ENCODE results near the gene CYP1A2.
A peak's percentile ranks its signal among the peaks of the same experiment; 100 is the strongest.
"Not testable (repeated sequence)": the region's sequence is repeated elsewhere in the genome, so short reads cannot be mapped to it uniquely, and the experiment has no call there.

Gene CYP1A2

DNA sequence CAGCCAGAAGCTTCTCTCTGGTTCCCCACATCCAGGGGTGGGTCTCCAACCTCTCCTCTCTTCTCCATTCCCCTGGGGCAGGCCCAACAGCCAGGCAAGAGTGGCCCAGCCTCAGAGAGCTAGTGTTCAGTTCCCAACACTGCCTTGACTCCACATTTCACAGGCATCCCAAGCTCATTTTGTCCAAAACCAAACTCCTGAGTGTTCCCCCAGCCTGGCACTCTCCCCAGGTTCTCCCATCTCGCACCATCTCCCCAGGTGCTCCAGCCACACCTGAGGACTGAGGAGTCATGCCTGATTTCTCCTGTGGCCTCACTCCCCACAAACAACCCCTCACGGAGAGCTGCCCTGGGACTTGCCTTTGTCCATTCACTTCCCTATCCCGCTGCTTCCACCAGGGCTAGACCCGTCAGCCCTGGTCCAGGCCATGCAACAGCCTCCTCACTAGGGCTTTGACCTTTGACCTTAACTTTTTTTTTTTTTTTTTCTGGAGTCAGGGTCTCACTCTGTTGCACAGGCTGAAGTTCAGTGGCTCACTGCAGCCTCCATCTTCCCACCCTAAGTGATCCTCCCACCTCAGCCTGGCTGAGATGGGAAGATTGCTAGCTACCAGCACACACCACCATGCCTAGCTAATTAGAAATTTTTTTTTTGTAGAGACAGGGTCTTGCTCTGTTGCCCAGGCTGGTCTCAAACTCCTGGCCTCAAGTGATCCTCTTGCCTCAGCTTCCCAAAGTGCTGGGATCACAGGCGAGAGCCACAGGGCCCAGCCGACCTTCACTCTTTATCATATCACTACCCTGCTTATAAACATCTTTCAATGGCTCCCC lies 29.3 kb downstream of the CYP1A2 start:
- no peak for DNase-seq

DNA sequence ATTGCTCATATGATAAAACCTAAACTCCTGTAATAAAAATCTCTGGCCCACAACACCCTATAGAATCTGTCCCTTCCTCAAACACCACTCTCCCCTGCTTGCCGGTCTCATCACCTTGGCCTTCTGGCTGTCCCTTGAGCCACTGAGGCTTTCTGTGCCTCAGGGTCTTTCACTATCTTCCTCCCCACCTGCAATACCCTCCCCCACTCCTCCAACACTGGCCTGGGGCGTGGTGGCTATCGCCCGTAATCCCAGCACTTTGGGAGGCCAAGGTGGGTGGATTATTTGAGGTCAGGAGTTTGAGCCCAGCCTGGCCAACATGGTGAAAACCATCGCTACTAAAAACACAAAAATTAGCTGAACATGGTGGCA lies 29.9 kb downstream of the CYP1A2 start:
- DNase-seq, result no peak

GRCh38 chr15:74779162-74779648 lies 30.6 kb downstream of the CYP1A2 start:
- DNase-seq, result no peak

DNA sequence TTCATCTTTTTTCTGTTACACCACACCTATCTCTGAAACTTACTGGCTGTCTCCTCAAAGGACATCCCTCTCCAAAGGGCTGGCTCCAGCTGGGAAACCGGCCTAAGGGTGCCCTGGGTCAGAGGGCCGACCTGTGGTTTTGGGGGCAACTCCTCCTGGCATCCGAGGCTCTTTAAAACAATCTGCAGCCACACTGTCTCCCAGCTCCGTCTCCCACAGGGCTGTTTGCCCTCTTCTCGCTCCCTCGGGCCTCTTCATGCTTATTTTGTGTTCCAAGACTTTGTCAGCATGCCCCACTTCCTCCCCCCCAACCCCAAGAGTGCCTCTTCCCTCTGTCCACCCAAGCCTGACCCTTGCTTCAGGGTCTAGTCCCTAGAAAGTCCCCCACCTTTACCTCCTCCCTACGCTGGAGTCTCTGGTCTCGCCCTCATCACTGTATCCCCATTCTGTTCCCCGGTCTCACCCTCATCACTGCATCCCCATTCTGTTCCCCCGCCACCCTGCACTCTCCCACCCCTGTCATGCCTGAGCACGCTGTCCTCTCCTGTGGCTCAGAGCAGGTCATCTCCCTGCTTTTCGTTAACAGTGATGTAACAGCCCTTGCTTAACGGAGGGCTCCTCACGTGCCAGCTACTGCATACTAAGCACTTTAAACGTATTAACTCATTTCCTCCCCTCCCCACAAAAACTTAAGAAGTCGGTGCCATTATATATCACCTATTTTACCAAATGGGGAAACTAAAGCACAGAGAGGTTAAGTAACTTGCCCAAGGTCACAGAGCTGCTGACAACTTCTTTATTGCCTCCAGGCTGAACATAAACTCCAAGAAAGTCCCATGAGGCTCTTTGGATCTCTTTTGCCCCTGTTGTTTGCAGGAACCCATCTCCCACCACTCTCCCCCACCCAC lies 32.1 kb downstream of the CYP1A2 start:
- DNase-seq, result no peak

DNA sequence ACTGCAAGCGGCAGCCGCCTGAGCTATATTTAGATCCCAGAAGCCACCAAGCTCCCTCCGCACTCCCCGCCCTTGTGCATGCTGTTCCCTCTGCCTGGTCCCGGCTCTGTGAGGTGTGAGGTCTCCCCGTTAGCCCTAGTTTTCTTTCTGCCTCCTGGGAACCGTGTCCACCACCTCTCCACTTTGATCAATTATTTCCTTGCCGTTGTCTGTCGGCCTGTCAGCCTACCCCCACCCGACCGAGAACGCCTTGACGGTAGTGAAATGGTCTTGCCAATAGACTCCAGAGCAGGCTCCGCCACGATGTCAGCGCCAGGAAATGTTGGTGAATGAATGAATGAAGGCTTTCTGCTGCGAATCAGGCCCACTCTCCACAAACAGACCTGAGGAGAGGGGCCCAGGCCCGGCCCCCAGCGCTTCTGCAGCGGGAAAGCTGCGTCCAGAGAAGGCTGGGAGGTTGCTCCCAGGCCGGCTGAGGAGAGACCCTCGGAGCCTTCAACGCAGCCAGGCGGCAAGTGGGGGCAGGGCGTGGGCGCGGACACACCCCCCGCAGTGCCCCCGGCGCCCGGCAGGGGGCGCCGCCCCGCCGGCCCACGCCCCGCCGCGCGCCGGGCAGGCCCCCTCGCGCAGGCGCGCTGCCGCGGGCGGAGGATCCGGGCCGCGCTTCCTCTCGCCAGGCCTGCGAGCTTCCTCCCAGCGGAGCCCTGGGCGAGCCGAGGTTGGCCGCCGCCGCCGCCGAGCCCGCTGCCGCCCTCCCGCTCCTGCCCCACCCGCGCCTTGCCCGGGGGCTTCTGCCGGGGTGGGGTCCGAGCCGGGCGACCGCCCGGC lies 33.0 kb downstream of the CYP1A2 start, which contains the start of gene CSK:
TSS of gene CSK (plus strand) at position 650 of the 828 bp plus-strand sequence. CDS start 16,218 bp downstream, outside the sequence.
- DNase-seq, result peak; percentile 30

DNA sequence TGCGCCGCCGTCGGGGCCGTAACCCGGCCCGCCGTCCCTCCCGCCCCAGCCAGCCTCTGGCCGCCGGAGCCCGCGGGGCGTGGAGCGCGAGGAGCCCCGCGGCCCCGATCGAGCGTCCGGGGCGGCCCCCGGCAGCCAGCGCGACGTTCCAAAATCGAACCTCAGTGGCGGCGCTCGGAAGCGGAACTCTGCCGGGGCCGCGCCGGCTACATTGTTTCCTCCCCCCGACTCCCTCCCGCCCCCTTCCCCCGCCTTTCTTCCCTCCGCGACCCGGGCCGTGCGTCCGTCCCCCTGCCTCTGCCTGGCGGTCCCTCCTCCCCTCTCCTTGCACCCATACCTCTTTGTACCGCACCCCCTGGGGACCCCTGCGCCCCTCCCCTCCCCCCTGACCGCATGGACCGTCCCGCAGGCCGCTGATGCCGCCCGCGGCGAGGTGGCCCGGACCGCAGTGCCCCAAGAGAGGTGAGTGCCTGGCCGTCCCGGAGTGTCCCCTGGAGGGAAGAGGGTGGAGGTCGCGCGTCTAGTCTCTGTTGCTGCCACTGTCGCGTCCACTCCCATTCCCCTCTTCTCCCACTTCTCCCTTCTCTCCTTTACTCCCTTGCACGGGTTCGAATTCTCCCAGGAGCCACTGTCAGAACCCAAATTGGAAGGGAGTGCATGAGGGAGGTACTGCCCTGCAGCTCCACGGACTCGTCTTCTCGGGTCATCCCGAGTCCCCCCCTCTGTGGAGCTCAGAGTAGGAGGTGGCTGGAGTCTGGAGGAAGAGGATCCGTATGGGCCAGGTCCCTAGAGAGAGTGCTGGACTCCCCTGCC lies 33.8 kb downstream of the CYP1A2 start:
- DNase-seq, result no peak

DNA sequence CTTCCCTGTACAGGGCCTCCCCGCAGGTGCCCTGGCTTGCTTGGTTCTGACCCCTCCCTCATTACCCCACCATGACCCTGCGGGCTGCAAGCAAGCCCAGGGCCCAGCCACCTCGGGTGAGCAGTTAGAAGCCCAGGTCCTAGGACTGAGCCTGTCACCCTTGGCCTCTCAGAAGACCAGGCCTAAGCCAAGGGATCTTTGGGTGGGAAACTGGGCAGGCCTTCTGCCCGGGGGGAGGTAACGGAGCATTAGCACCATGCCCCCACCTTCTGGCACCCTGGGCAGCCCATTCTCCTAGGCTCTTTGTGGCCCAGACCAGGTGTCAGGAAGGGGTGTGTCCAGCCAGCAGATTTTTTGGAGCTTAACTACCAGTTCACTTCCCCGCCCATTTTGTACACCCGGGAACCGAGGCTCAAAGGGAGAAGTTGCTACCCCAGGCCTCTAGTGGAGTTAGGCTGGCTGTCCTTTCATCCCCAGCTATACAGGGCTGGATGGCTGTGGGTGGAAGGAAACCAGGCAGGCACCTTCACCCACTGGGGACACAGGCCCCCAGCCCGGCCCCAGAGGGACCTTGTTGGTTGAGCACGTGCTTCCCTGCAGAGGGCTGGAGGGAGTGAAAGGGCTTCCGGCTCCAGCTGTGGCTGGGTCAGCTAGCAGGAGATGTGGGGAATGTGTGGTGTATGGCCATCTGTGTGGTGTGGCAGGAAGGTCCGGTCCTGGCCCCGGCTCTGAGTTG lies 34.6 kb downstream of the CYP1A2 start:
- no peak for DNase-seq

DNA sequence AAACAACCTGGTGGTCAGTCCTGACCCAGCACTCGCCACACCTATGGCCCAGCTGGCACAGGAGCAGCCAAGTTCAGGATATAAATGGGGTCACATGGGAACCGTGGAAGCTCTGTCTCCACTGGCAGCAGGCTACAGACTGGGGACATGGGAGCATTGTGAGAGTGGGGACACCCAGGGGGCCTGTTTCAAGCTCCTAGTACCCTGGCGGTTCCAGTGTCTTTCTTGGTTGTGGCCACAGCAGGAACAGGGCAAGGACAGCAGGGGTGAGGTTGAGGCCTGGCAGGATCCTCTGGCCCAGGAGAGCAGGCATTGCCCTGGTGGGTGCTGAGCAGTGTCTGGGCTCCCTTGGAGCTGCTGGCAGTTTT lies 35.1 kb downstream of the CYP1A2 start:
- no peak for DNase-seq

GRCh38 chr15:74784426-74785193 lies 36.0 kb downstream of the CYP1A2 start:
- no peak for DNase-seq

DNA sequence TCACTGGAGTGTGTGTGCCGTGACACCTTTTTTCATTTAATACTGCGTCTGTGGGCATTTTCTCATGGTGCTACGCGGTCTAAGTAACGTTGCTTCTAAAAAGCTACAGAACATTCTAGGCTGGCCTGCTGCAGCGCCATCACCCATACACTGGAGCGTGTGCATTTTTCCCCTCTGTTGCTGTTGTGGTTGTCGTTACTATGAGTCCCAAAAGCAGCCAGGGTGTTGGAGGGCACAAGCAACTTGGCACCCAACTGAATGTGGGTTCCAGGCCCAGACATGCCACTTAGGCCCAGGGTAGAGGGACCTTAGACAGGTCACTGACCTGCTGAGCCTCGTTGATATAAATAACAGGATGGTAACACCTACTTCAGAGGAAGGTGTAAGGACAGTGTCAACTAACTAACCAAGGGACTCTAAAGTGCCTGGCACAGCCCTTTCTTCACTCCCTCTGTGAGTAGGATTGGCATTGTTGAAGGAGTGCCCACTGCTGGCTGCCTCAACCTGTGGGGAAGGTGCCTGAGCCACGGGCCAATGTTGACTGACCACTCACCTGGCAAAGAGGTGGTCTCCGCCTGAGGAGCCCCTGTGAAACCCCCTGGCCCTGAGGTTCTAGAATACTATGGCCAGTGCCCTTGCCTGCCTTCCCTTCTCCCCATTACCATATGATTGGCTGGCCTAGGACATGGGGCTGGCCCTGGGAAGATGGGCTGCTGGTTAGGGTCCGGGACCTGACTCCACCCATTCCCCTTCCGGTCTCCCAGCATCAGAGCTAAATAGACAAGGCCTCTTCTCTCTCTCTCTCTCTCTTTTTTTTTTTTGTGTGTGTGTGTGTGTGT lies 36.8 kb downstream of the CYP1A2 start:
- DNase-seq, result no peak

DNA sequence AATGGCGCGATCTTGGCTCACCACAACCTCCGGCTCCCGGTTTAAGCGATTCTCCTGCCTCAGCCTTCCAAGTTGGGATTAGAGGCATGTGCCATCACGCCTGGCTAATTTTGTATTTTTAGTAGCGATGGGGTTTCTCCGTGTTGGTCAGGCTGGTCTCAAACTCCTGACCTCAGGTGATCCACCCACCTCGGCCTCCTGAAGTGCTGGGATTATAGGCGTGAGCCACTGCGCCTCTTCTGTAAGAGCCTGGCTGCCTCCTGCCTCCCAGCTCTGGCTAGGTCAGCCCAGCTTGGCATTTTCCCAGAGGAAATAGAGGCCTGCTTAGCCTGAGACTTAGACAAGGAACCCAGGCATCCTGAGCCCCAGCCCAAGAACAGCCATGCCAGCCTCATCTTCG lies 37.4 kb downstream of the CYP1A2 start:
- DNase-seq, result not testable (repeated sequence)

GRCh38 chr15:74786551-74787165 lies 38.0 kb downstream of the CYP1A2 start:
- no peak for DNase-seq

- no peak for DNase-seq
Measured at GRCh38 chr15:74787251-74788041, 38.8 kb downstream of the CYP1A2 start.

- no peak for DNase-seq
Measured at GRCh38 chr15:74788042-74788682, 39.5 kb downstream of the CYP1A2 start.

GRCh38 chr15:74788683-74789151 lies 40.1 kb downstream of the CYP1A2 start:
- DNase-seq, result no peak

GRCh38 chr15:74789171-74789631 lies 40.6 kb downstream of the CYP1A2 start:
- no peak for DNase-seq

- no peak for DNase-seq
Measured at GRCh38 chr15:74789741-74790079, 41.1 kb downstream of the CYP1A2 start.
